Measurements from ENCODE around the gene FRMPD2.

FRMPD2 gene

GRCh38 chr10:48243487-48243886 lies 31.0 kb downstream of the FRMPD2 start:
- H4K20me1 ChIP-seq (ENCODE audit: insufficient read depth, low read length), result no peaks in the 10 kb centered on the region
- no peak overlapping the region for H3K9ac ChIP-seq (ENCODE audit: low read depth, low read length)
- no peaks in the 10 kb centered on the region for H3K27me3 ChIP-seq (ENCODE audit: insufficient read depth, low read length, poor library complexity)
- no peak overlapping the region for H2AFZ ChIP-seq (ENCODE audit: low read depth, low read length)
- no peaks in the 10 kb centered on the region for H3K36me3 ChIP-seq (ENCODE audit: insufficient read depth, low read length)
- TF ChIP-seq CTCF (IDR thresholded peaks at IDR 0.05; ENCODE audit: borderline replicate concordance, extremely low read depth, low read length, poor library complexity, severe bottlenecking) (no peak), EZH2 (IDR thresholded peaks at IDR 0.05; ENCODE audit: borderline replicate concordance, low read depth, low read length, severe bottlenecking) (no peak)
- ATAC-seq (ENCODE audit: insufficient read depth, low read depth), result no peak
- no peaks in the 10 kb centered on the region for H3K79me2 ChIP-seq (ENCODE audit: insufficient read depth, low read length)
- DNase-seq, result no peak
- H3K27ac ChIP-seq (ENCODE audit: low read length), result no peak overlapping the region
- H3K4me3 ChIP-seq (ENCODE audit: low read depth in 1 of 2, low read length in 2 of 2), result no peak overlapping the region
- H3K4me2 ChIP-seq (ENCODE audit: insufficient read depth, low read length), result no peak overlapping the region
- no peaks in the 10 kb centered on the region; the same call in 1 of the 2 replicates for H3K4me1 ChIP-seq (ENCODE audit: insufficient read depth, low read length)
- no peaks in the 10 kb centered on the region for H3K9me3 ChIP-seq (ENCODE audit: insufficient read depth, low read length, severe bottlenecking)

- H3K4me2 ChIP-seq (ENCODE audit: insufficient read depth, low read length), result no peak overlapping the region
- no peak for ATAC-seq (ENCODE audit: insufficient read depth, low read depth)
- H3K36me3 ChIP-seq (ENCODE audit: insufficient read depth, low read length), result no peaks in the 10 kb centered on the region
- no peak overlapping the region for H2AFZ ChIP-seq (ENCODE audit: low read depth, low read length)
- H3K27ac ChIP-seq (ENCODE audit: low read length), result no peak overlapping the region
- H3K4me3 ChIP-seq (ENCODE audit: low read depth in 1 of 2, low read length in 2 of 2), result no peak overlapping the region
- TF ChIP-seq EZH2 (IDR thresholded peaks at IDR 0.05; ENCODE audit: borderline replicate concordance, low read depth, low read length, severe bottlenecking) (no peak), CTCF (IDR thresholded peaks at IDR 0.05; ENCODE audit: borderline replicate concordance, extremely low read depth, low read length, poor library complexity, severe bottlenecking) (no peak)
- H3K9me3 ChIP-seq (ENCODE audit: insufficient read depth, low read length, severe bottlenecking), result no peaks in the 10 kb centered on the region
- no peak overlapping the region for H3K9ac ChIP-seq (ENCODE audit: low read depth, low read length)
- no peaks in the 10 kb centered on the region for H3K79me2 ChIP-seq (ENCODE audit: insufficient read depth, low read length)
- no peak for DNase-seq
- no peaks in the 10 kb centered on the region for H3K27me3 ChIP-seq (ENCODE audit: insufficient read depth, low read length, poor library complexity)
- H4K20me1 ChIP-seq (ENCODE audit: insufficient read depth, low read length), result no peaks in the 10 kb centered on the region
- H3K4me1 ChIP-seq (ENCODE audit: insufficient read depth, low read length), result no peaks in the 10 kb centered on the region; the same call in 1 of the 2 replicates
Measured at GRCh38 chr10:48242171-48242904, 32.2 kb downstream of the FRMPD2 start.

GRCh38 chr10:48241332-48241731 lies 33.2 kb downstream of the FRMPD2 start:
- no peak overlapping the region for H3K4me2 ChIP-seq (ENCODE audit: insufficient read depth, low read length)
- DNase-seq (no peak), ATAC-seq (ENCODE audit: insufficient read depth, low read depth) (no peak)
- no peaks in the 10 kb centered on the region for H3K27me3 ChIP-seq (ENCODE audit: insufficient read depth, low read length, poor library complexity)
- no peak overlapping the region for H3K4me3 ChIP-seq (ENCODE audit: low read depth in 1 of 2, low read length in 2 of 2)
- H3K4me1 ChIP-seq (ENCODE audit: insufficient read depth, low read length), result no peaks in the 10 kb centered on the region; the same call in 1 of the 2 replicates
- H3K27ac ChIP-seq (ENCODE audit: low read length), result no peak overlapping the region
- no peaks in the 10 kb centered on the region for H4K20me1 ChIP-seq (ENCODE audit: insufficient read depth, low read length)
- H3K9ac ChIP-seq (ENCODE audit: low read depth, low read length), result no peak overlapping the region
- TF ChIP-seq CTCF (IDR thresholded peaks at IDR 0.05; ENCODE audit: borderline replicate concordance, extremely low read depth, low read length, poor library complexity, severe bottlenecking) (no peak), EZH2 (IDR thresholded peaks at IDR 0.05; ENCODE audit: borderline replicate concordance, low read depth, low read length, severe bottlenecking) (no peak)
- no peaks in the 10 kb centered on the region for H3K36me3 ChIP-seq (ENCODE audit: insufficient read depth, low read length)
- H2AFZ ChIP-seq (ENCODE audit: low read depth, low read length), result no peak overlapping the region
- no peaks in the 10 kb centered on the region for H3K9me3 ChIP-seq (ENCODE audit: insufficient read depth, low read length, severe bottlenecking)
- no peaks in the 10 kb centered on the region for H3K79me2 ChIP-seq (ENCODE audit: insufficient read depth, low read length)

Data from DND-41 (cell line).